Measurements from ENCODE around the gene SV2B. TPM values are rescaled to one million over a fixed set of nuclear protein-coding genes. Genes with fewer than 3 reads are reported as not detected.

Gene SV2B
- polyA plus RNA-seq, 4 donors = 0.79 to 1.3 (median 0.87) TPM

DNA sequence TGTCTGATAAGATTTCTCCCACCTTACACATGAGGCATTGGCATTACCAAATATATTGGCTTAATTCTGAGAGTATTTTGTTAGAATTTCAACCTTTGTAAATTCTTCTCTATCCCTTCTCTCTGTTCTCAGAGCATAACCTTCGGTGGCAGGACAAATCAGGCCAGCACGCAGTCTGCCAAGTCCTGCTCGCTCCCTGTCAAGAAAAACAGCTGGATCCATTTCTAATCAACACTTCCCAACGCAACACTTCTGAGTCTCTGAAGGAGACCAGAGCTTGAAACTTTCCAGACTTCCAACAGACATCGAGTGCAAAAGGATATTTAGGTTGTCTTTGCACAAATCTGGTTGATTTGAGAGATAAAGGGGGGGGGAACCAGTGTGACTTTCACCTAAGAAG, 125.7 kb downstream of the SV2B start:
- no peak for DNase-seq (ENCODE audit: low read depth in 4 of 4, low spot score in 3 of 4)

DNA sequence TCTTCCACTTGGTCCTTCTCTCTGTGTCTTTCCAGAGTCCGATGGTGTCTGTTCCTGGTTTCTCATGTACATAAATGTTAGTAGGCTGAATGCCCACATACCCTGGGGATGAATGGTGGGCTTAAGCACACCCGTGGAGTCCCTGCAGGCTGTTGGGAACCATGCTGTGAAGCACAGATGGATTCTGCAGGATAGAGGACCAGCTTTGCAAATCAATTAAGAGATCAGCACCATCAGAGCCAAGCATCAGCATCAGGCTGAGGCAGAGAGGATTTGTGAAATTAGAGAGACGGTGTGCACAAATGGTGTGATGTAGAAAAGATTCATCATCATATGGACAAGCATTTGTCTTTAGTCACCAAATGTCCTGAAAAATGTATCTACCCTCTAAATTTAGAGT, 127.1 kb downstream of the SV2B start:
- DNase-seq (ENCODE audit: low read depth in 4 of 4, low spot score in 3 of 4) = no peak

DNA sequence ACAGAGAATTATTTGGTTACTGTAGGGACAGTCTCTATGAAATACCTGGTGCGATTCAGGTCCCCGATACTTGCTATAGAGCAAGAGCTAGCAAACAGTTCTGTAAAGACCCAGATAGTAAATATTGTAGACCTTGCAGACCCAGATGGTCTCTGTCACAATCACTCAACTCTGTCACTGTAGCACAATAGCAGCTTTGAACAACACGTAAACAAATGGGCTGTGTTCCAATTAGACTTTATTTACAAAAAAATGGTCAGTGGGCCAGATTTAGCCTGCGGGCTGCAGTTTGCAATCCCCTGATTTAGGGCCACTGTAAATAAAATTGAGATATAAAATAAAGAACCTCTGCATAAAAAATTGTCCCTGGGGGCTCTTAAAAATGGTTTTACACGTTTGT, 127.7 kb downstream of the SV2B start:
- DNase-seq (ENCODE audit: low read depth in 4 of 4, low spot score in 3 of 4) = no peak

DNA sequence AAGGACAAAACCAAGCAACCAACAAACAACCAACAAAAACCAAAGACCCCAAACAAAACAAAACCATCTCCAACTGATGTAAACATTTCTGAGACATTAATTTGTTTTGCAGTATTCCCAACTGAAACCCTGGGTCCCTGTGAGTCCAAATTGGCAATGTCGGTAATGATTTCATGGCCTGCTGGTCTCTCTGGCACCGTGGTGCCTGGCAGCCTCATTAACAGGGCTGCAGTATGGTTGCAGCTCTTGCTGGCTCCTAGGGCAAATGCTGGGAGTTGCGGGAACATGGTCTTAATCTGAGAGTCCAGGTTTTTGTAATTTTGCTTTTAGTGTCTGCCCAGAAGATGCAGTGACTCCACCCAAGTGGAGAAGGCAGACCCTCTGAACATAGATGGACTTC, 128.3 kb downstream of the SV2B start:
- DNase-seq (ENCODE audit: low read depth in 4 of 4, low spot score in 3 of 4) = no peak

DNA sequence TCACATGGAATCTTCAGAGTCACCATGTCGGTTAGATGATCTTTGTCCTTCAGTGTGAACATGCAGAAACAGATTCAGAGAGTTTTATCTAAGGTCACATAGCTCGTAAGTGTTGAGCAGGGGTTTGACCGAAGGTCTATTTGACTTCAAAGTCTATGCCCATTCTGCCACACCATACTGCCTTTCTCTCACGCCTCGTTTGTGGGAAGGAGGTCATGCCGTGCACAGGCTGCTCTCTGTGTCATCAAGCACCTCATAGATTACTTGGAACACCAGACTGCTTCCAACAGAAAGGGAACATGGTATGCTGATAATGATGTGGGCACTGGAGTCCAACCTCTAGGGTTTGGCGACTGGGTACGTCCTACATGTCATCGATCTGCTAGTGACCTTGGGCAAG, 128.8 kb downstream of the SV2B start:
- DNase-seq (ENCODE audit: low read depth in 4 of 4, low spot score in 3 of 4) = no peak

- DNase-seq (ENCODE audit: low read depth in 4 of 4, low spot score in 3 of 4) = no peak
Measured at GRCh38 chr15:91231703-91232102, 131.6 kb downstream of the SV2B start.

GRCh38 chr15:91234759-91235158, 134.7 kb downstream of the SV2B start:
- DNase-seq (ENCODE audit: low read depth in 4 of 4, low spot score in 3 of 4) = no peak

- no peak for DNase-seq (ENCODE audit: low read depth in 4 of 4, low spot score in 3 of 4)
Measured at GRCh38 chr15:91235376-91235775, 135.3 kb downstream of the SV2B start.

DNA sequence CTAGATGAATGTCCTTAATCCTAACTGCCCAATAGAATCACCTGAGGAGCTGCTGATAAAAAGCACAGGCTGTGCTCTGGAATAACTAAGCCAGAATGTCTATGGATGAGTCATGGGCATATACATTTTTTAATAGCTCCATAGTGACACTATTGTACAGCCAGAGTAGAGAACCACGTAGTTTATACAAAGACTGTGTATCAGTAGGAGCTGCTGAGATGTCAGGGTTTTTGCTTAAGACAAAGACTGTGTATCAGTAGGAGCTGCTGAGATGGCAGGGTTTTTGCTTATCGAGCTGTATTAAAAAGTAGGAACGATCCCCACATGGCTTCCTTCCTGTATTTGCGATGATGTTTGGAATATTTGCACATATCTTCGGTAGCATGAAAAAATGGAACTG, 137.4 kb downstream of the SV2B start:
- DNase-seq (ENCODE audit: low read depth in 4 of 4, low spot score in 3 of 4) = no peak

DNA sequence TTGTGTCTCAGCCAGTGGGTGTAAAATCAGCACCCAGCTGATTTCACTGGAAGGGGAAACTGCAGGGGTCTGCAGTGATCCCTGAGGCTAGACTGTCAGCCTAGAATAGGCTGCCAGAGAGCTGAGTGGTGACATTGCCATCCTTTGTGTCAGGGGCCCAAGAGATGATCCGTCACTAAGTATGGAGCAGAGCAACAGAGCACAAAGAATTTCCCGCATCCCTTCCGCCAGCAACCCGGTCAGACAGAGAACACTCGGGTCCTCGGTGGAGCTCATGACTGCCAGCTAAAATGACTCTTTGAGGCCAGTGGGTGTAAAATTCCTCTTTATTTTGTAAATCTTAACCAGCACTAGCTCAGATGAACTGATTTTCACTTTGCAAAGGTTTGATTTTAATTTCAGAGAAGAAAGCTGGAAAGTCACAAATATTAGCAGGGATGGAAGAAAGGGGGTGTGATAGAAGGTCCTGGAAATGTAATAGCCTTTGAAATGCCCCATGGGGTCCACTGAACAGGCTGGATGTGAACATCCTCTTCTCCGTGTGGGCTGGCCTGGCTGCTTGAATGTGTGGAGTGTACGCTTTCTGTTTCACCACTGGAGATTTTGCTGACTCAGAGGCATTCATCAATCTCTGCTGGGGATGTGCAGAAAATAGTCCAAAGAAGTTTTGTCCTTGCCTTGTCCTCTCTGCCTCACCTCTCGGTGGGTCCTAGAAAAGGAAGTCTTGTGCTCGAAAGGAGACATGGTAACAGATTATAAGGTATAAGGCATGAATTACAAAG, 138.8 kb downstream of the SV2B start:
- DNase-seq (ENCODE audit: low read depth in 4 of 4, low spot score in 3 of 4) = no peak

DNA sequence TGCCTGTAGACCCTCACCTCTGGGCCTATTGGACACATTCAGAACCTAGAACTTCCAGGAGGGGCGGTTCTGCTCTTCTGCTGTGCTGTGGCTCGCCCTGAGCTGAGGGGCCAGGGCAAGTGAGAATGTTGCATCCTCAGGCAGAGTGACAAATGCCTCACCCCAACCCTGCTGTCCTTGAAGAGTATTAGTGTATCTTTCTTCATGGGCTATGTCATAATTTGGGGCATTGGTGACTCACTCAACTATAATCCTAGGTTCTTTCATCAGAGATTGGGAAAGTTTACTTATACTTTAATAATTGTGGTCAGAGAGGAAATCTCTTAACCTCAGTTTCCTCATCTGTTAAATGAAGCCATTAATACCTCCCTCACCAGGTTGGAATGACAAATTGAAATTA, 143.8 kb downstream of the SV2B start:
- DNase-seq (ENCODE audit: low read depth in 4 of 4, low spot score in 3 of 4) = no peak

GRCh38 chr15:91244919-91245318, 144.9 kb downstream of the SV2B start:
- no peak for DNase-seq (ENCODE audit: low read depth in 4 of 4, low spot score in 3 of 4)

GRCh38 chr15:91246998-91247397, 146.9 kb downstream of the SV2B start:
- DNase-seq (ENCODE audit: low read depth in 4 of 4, low spot score in 3 of 4) = no peak

DNA sequence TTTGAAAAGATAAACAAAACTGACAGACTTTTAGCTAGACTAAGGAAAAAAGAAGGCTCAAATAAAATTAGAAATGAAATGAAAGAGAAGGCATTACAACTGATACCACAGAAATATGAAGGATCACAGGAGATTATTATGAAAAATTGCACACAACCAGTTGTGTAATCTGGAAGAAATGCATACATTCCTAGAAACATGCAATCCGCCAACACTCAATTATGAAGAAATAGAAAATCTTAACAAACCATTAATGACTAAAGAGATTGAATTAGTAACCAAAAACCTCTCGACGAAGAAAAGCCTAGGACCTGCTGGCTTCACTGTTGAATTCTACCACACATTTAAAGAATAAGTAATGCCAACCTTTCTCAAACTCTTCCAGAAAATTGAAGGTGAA, 149.5 kb downstream of the SV2B start:
- DNase-seq (ENCODE audit: low read depth in 4 of 4, low spot score in 3 of 4) = no peak

GRCh38 chr15:91252322-91252721, 152.3 kb downstream of the SV2B start:
- no peak for DNase-seq (ENCODE audit: low read depth in 4 of 4, low spot score in 3 of 4)

- DNase-seq (ENCODE audit: low read depth in 4 of 4, low spot score in 3 of 4) = no peak
Measured at GRCh38 chr15:91252756-91253155, 152.7 kb downstream of the SV2B start.

DNA sequence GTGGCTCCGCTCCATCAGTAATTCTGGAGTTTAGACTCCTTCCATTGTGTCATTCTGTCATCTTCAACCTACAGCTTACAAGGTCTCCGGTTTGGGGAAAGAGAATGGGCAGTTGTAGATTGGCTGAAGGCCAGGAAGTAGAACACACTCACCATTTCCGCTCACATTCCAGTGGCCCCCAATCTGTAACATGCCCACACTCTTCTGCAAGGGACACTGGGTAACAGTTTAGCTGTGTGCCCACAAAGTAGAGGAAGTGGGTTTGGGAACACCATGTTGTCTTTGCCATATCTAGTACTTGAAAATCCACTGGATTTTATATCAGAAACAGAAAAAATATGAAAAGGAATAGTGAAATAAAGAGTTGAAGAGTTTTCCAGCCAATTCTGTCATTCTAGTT, 153.5 kb downstream of the SV2B start:
- no peak for DNase-seq (ENCODE audit: low read depth in 4 of 4, low spot score in 3 of 4)

- DNase-seq (ENCODE audit: low read depth in 4 of 4, low spot score in 3 of 4) = no peak
Measured at GRCh38 chr15:91254766-91255165, 154.7 kb downstream of the SV2B start.

- no peak for DNase-seq (ENCODE audit: low read depth in 4 of 4, low spot score in 3 of 4)
Measured at GRCh38 chr15:91255670-91256192, 155.7 kb downstream of the SV2B start.

DNA sequence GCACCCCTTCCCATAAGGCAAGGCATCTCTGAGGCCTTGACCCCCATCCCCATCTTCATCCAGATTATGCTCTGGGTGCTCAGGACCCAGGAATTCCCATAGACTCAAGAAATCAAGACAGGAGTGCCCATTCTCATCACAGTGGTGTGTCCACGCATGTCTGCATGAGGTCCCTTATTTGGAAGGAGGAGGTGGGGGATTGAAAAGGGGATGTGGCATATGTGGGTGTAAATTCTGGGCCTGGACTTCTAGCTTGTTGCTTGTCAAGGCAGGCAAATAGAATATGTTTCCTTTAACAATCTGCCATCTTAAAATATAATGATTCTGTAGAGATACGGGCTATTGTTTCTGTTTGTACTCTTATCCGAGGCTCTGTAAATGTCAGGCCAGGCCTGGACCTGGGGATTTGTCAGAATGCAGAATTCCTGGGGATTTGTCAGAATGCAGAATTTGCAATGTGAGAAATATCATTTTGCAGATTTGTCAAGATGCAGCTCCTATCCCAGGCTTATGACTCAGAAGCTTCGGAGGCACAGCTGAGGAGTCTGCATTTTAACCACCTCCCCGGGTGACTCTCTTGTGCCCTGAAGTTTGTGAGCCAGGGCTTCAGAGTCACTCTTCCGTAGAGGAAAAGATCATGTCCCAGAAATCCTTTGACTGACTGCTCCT, 157.8 kb downstream of the SV2B start:
- DNase-seq (ENCODE audit: low read depth in 4 of 4, low spot score in 3 of 4) = no peak

GRCh38 chr15:91258415-91258759, 158.3 kb downstream of the SV2B start:
- DNase-seq (ENCODE audit: low read depth in 4 of 4, low spot score in 3 of 4) = no peak

- DNase-seq (ENCODE audit: low read depth in 4 of 4, low spot score in 3 of 4) = no peak
Measured at GRCh38 chr15:91259077-91259476, 159.0 kb downstream of the SV2B start.

Measured in left renal pelvis (tissue), 4 donors.